Measurements from ENCODE around the gene SHOC1.

SHOC1 gene

DNA sequence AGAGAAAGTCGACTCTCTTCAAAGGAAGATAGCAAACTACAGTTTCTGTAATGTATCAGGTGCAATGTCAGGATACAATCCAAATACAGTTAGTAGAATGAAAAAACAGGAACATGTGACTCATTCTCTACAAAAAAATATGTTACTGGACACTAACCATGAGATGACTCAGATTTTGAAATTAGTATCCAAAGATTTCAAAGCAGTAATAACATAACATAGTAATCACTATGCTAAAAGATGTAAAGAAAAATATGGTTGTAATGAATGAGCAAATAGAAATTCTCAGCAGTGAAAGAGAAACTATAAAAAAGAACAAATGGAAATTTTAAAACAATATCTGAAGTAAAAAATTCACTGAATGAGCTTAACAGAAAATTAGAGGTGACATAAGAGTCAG is 42.3 kb downstream of the SHOC1 start:
- no peaks in the 10 kb centered on the region for H4K20me1 ChIP-seq (ENCODE audit: control insufficient read depth, insufficient read depth, low read depth, low read length)
- no peaks in the 10 kb centered on the region for H3K9me2 ChIP-seq (replicated peaks; ENCODE audit: control insufficient read depth, low read length)
- no peak overlapping the region for H3K27ac ChIP-seq (ENCODE audit: low read depth, low read length)
- no peak overlapping the region for H3K4me2 ChIP-seq (ENCODE audit: low read length)
- H3K36me3 ChIP-seq (ENCODE audit: control insufficient read depth, low read length): no peaks in the 10 kb centered on the region
- no peaks in the 10 kb centered on the region for H3K79me2 ChIP-seq (ENCODE audit: control insufficient read depth, low read length)
- no peaks in the 10 kb centered on the region for H3F3A ChIP-seq (ENCODE audit: control insufficient read depth, insufficient read depth)
- no peaks in the 10 kb centered on the region for H3K27me3 ChIP-seq (ENCODE audit: control insufficient read depth, low read length)
- H3K4me1 ChIP-seq (ENCODE audit: control insufficient read depth, low read length): no peaks in the 10 kb centered on the region
- no peak for TF ChIP-seq EZH2phosphoT487 (IDR thresholded peaks at IDR 0.05; ENCODE audit: borderline replicate concordance, low read length)
- no peak overlapping the region for H3K4me3 ChIP-seq (ENCODE audit: low read length)
- H3K9me3 ChIP-seq (ENCODE audit: control insufficient read depth, insufficient read depth, low read length): no peaks in the 10 kb centered on the region

Data from DOHH2 (cell line).